Activated CD4-positive, alpha-beta T cell treated with anti-CD3 and anti-CD28 coated beads, Interleukin-2, amount 50 U/mL, for 4 hours (primary cell): ENCODE measurements around the gene SF3B1.
A peak's percentile ranks its signal among the peaks of the same experiment; 100 is the strongest.
"Not testable (repeated sequence)": the region's sequence is repeated elsewhere in the genome, so short reads cannot be mapped to it uniquely, and the experiment has no call there.

ENCODE experiments used
- DNase-seq, 2 experiments: peaks; one replicate each; pipeline ENCODE4 v3.0.0-alpha.2; 2020

Gene SF3B1

GRCh38 chr2:197432527-197432926 lies 2.3 kb downstream of the SF3B1 start:
- not testable (repeated sequence) for DNase-seq

- DNase-seq, result no peak
These were observed 3.0 kb downstream of the SF3B1 start for GRCh38 chr2:197431858-197432257.

- DNase-seq, result no peak
These were observed 6.8 kb downstream of the SF3B1 start for GRCh38 chr2:197427986-197428385.

- no peak for DNase-seq
These were observed 7.9 kb downstream of the SF3B1 start for GRCh38 chr2:197426723-197427603.

GRCh38 chr2:197425550-197425949 lies 9.3 kb downstream of the SF3B1 start:
- DNase-seq, result no peak

- DNase-seq, result no peak
These were observed 11.5 kb downstream of the SF3B1 start for GRCh38 chr2:197423307-197423706.

GRCh38 chr2:197419438-197419837 lies 15.4 kb downstream of the SF3B1 start:
- no peak for DNase-seq

- no peak for DNase-seq
These were observed 18.6 kb downstream of the SF3B1 start for GRCh38 chr2:197416268-197416667.

GRCh38 chr2:197414515-197414914 lies 20.3 kb downstream of the SF3B1 start:
- no peak for DNase-seq

- no peak for DNase-seq
These were observed 20.8 kb downstream of the SF3B1 start for GRCh38 chr2:197414039-197414438.

GRCh38 chr2:197405582-197405981 lies 29.2 kb downstream of the SF3B1 start:
- no peak for DNase-seq

GRCh38 chr2:197399887-197400540 lies 34.8 kb downstream of the SF3B1 start:
- no peak for DNase-seq

- DNase-seq, result no peak
These were observed 35.9 kb downstream of the SF3B1 start for GRCh38 chr2:197398913-197399312.

GRCh38 chr2:197391220-197391717 lies 43.6 kb downstream of the SF3B1 start:
- DNase-seq, result no peak

GRCh38 chr2:197388866-197389587 lies 45.8 kb downstream of the SF3B1 start:
- no peak for DNase-seq

- DNase-seq, result no peak
These were observed 47.6 kb downstream of the SF3B1 start for GRCh38 chr2:197387179-197387578.

- DNase-seq, result no peak
These were observed 48.6 kb downstream of the SF3B1 start for GRCh38 chr2:197386242-197386641.

GRCh38 chr2:197383825-197384224 lies 51.0 kb downstream of the SF3B1 start:
- no peak for DNase-seq

GRCh38 chr2:197381641-197382040 lies 53.2 kb downstream of the SF3B1 start:
- no peak for DNase-seq

- not testable (repeated sequence) for DNase-seq
These were observed 54.9 kb downstream of the SF3B1 start for GRCh38 chr2:197379918-197380309.

GRCh38 chr2:197379308-197379917 lies 55.4 kb downstream of the SF3B1 start:
- DNase-seq, result not testable (repeated sequence)

- peak; percentile 50 to 55 for DNase-seq
These were observed 56.1 kb downstream of the SF3B1 start for GRCh38 chr2:197378494-197379307.
